ENCODE data around the gene UNK.

DNA sequence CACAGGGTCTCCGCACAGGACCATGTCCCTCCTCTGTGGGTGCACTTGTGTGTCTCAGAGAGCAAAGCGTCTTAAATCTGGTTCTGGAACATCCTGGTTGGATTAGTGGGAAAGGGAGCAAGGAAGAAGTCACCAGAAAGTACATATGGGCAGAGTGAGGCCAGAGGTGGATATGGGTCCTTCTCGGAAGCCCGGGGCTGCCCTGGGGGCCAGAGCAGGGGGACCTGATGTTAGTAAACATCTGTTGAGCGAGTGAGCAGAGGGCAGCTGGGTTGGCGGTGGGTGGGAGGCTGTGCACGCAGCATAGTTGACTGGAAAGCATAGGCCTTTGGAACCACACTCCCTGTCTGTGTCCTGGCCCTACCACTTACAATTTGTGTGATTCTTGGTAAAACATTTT, 36.9 kb downstream of the UNK start:
- TF ChIP-seq, protein P1, sequence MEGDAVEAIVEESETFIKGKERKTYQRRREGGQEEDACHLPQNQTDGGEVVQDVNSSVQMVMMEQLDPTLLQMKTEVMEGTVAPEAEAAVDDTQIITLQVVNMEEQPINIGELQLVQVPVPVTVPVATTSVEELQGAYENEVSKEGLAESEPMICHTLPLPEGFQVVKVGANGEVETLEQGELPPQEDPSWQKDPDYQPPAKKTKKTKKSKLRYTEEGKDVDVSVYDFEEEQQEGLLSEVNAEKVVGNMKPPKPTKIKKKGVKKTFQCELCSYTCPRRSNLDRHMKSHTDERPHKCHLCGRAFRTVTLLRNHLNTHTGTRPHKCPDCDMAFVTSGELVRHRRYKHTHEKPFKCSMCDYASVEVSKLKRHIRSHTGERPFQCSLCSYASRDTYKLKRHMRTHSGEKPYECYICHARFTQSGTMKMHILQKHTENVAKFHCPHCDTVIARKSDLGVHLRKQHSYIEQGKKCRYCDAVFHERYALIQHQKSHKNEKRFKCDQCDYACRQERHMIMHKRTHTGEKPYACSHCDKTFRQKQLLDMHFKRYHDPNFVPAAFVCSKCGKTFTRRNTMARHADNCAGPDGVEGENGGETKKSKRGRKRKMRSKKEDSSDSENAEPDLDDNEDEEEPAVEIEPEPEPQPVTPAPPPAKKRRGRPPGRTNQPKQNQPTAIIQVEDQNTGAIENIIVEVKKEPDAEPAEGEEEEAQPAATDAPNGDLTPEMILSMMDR (IDR thresholded peaks at IDR 0.05), result no peak
- no peak for TF ChIP-seq POLR2A (IDR thresholded peaks at IDR 0.05)
